Activated CD8-positive, alpha-beta memory T cell treated with anti-CD3 and anti-CD28 coated beads for 24 hours (primary cell): ENCODE measurements around the gene LRP1B.

Source experiments
- DNase-seq: peaks from one replicate; pipeline ENCODE4 v3.0.0-alpha.2; 2020

The LRP1B gene

GRCh38 chr2:140865837-140866236 lies 1265.0 kb downstream of the LRP1B start:
- DNase-seq, result no peak

DNA sequence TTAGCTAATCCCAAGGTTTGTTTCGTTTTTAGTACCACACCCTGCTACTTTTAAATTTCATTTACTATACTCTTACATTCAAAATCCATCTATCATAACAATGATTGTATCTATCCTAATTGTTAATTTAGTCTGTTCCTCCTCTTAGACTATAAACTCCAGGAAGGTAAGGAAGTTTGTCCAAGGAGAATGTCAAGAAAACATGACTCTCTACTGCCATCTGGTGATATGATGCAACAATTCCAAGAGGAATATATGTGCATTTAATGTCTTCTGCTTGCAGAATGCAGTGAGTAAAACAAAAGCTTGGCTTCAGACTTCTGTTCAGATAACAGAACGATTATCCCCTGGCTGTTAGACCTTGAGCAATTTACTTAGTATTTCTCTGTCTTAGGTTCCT lies 1267.1 kb downstream of the LRP1B start:
- no peak for DNase-seq

DNA sequence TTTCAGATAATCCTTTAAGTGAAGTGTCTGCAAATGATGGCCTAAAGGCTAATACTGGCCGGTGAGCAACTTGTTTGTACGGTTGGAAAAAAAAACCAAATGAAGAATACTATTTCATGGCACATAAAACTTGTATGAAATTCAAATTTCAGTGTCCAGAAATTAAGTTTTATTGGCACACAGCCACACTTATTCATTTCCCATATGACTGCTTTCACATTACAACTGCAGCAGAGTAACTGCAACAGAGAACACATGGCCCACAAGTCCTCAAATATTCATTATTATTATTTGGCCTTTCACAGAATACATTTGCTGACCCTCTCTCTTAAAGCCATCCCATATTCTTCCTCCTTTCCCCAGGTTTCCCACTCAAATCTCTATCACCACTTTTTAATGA lies 1268.6 kb downstream of the LRP1B start:
- DNase-seq, result no peak

- no peak for DNase-seq
Observed at GRCh38 chr2:140861666-140862065, 1269.2 kb downstream of the LRP1B start.

DNA sequence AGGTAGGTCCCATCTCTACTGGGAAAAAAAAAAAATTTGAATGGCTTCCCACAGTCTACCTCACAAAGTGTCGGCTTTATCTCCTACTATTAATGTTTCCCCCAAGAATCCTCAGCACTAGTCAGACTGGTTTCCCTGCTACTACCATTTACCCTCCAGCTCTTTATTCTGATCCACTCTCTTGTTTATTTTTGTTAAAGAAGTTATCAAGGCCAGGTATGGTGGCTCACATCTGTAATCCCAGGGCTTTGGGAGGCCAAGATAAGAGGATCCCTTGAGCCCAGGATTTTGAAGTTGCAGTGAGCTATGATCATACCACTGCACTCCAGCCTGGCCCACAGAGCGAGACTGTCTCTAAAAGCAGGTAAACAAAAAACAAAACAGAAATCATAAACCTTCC lies 1275.3 kb downstream of the LRP1B start:
- DNase-seq, result no peak

DNA sequence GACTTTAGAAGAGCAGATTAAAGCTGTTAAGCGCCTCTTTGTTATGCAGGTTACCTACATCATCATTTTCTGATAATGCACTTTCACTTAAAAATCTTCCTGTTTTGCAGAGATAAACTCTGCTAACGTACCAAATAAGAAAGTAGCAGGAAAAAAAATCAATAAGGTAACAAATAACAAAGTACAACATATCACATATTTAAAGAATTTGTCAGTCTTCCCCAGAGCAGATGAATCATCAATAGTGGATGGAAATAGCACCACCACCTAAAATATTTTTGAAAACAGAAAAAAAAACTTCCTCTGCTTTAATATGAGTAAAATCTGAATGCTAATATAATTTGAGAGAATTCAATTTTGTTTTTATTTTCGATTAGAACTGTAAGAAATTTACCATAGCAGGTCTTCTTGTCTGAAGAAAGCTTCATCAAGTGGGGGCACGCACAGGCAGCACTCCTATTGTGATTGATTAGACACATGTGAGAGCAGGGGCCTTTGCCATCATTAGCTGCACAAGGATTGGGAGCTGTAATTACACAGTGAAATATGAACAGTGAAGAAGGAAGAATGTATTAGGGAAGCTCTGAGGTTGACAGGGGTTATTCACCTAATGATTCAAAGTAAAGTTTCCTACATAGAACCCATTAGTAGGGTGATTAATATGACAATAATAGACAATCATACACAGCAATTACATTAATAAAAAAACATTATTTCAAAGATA lies 1279.4 kb downstream of the LRP1B start:
- DNase-seq, result no peak

DNA sequence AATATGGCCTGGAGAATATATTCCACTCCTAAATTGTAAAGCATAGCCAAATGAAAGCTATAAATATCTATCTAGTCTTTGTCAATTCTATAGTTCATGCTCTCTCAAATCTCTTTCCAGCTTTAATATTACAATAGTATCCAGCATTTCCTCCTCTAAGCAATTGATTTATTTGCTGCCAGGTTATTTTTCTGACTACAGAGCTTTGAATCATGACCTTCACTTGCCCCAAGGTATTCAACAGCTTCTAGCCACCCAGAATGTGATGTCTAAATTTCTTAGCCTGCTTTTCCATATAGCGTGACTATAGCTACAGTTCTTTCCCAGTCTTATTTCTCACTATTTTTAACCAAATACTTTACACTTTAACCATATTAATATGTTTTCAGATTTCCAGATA lies 1287.6 kb downstream of the LRP1B start:
- no peak for DNase-seq

GRCh38 chr2:140842110-140842509 lies 1288.7 kb downstream of the LRP1B start:
- DNase-seq, result no peak

- DNase-seq, result no peak
Observed at GRCh38 chr2:140841141-140841540, 1289.7 kb downstream of the LRP1B start.

- DNase-seq, result no peak
Observed at GRCh38 chr2:140836826-140837225, 1294.0 kb downstream of the LRP1B start.

- no peak for DNase-seq
Observed at GRCh38 chr2:140835079-140835478, 1295.7 kb downstream of the LRP1B start.

- DNase-seq, result no peak
Observed at GRCh38 chr2:140814141-140814540, 1316.7 kb downstream of the LRP1B start.

GRCh38 chr2:140808820-140809219 lies 1322.0 kb downstream of the LRP1B start:
- no peak for DNase-seq

DNA sequence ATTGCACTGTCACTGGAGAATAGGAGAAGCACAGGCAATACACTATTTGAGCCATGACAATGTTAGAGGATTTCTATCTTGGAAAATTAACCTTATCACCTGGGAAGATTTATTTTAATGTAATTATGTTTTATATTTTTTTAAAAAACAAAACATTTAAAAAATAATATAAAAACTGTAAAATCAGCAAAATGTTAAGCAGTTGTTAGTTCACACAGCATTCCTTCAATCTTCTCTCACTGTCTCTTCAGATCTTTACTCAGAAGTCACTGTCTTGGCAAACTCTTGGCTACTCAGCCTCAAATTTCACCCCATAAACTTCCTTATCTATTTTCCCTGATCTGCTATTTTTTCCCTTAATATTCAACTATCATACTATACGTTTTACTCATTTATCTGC lies 1322.6 kb downstream of the LRP1B start:
- DNase-seq, result no peak

DNA sequence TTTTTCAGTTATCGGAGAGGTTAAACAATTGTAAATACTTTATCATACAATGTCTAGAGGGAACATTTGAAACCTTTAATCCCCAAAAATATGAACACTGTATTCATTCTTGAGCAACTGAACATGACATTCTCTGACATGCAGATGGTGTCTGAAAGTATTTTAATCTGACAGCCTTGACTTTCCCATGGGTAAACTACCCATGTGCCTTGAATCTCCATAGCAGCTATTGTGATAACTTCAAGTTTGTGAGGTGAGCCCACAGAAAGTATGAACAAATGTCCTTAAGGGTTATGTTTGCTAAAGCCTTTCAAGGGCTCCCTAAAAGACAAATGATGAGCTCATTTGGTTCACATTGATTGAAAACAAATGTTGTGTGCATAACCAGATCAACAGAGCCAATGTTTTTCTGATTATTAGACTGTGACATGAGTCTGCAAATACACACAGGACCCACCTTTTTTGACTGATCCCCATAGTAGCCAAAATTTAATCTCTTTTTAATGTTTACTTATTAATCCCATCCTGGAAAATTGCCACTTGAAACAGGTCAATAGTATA lies 1326.0 kb downstream of the LRP1B start:
- DNase-seq, result no peak

GRCh38 chr2:140801311-140801710 lies 1329.5 kb downstream of the LRP1B start:
- no peak for DNase-seq

- DNase-seq, result no peak
Observed at GRCh38 chr2:140797718-140798117, 1333.1 kb downstream of the LRP1B start.

GRCh38 chr2:140791802-140792201 lies 1339.0 kb downstream of the LRP1B start:
- no peak for DNase-seq

GRCh38 chr2:140786585-140786984 lies 1344.2 kb downstream of the LRP1B start:
- no peak for DNase-seq

- no peak for DNase-seq
Observed at GRCh38 chr2:140775411-140775810, 1355.4 kb downstream of the LRP1B start.

GRCh38 chr2:140770645-140771044 lies 1360.2 kb downstream of the LRP1B start:
- DNase-seq, result no peak

GRCh38 chr2:140761807-140762206 lies 1369.0 kb downstream of the LRP1B start:
- no peak for DNase-seq

- no peak for DNase-seq
Observed at GRCh38 chr2:140759426-140760156, 1371.2 kb downstream of the LRP1B start.

DNA sequence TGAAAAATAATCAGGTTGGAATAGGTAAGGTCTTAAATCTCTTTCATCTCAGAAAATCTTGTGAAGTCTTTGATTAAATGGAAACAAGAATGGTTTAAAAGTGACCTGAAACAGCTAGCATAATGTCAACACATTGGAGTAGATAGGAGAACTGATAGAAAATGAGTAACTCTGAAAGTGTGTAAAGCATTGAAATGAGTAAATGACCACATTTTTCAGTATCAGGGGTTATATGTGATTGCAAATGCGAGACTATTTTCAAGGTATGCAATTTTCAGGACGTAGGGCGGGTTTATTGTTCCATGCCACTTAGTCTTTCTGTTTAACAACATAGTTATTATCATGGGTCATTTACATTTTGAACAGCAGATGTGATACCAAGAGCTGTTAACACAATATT lies 1383.2 kb downstream of the LRP1B start:
- no peak for DNase-seq
